Measurements from ENCODE around the gene MYO1D. TPM values are rescaled to one million over a fixed set of nuclear protein-coding genes. Genes with fewer than 3 reads are reported as not detected.
A peak's percentile ranks its signal among the peaks of the same experiment; 100 is the strongest.

MYO1D gene
- total and polyA plus RNA-seq, 2 donors (not counting 1 experiment from before 2014, with no cell fraction given): 5.4 to 26.7 TPM

DNA sequence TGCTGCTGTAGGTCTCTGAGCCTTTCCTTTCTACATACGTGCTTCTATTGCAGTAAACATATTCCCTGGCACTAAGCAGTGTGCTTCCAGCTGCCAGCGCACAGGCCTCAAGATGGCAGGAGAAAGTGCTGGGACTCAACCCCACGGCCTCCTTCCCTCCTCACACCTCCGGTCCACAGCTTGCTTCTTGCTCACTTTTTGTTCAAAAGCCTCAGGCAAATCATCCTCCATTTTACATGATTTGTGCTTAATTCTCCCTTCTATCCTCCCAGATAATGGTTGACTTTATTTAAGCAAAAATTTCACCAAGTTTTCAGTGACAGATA, 384.7 kb downstream of the MYO1D start:
- Histone ChIP-seq H3K4me1 (ENCODE audit: control insufficient read depth in 2 of 2, insufficient read depth in 2 of 2, low read length in 2 of 2) (peaks cover 81 to 88% of the 10 kb centered on the region in 2 donors), H3K27me3 (replicated peaks in 1 of 4; ENCODE audit: control extremely low read depth in 1 of 4, control insufficient read depth in 3 of 4, insufficient read depth in 4 of 4, low read length in 3 of 4) (no peaks in the 10 kb centered on the region), H3K9ac (ENCODE audit: low read length) (peak overlapping the region; percentile 22), H3K79me2 (ENCODE audit: control insufficient read depth, insufficient read depth, low read length) (peaks cover 52% of the 10 kb centered on the region), H3K4me2 (replicated peaks; ENCODE audit: low read depth, low read length, poor library complexity, severe bottlenecking) (peak overlapping the region; percentile 96), H3K4me3 (ENCODE audit: control extremely low read depth in 1 of 5, extremely low read depth in 1 of 5, insufficient read depth in 1 of 5, low read depth in 2 of 5, low read length in 4 of 5) (peak overlapping the region in 2 of 5 experiments; percentile 12 to 22), H3K9me3 (ENCODE audit: control extremely low read depth in 1 of 3, control insufficient read depth in 2 of 3, insufficient read depth in 1 of 3, low read length in 2 of 3) (peaks cover 0 to 5% (median 0%) of the 10 kb centered on the region in 3 donors), H3K36me3 (replicated peaks in 1 of 2; ENCODE audit: control extremely low read depth in 1 of 2, control insufficient read depth in 1 of 2, extremely low read depth in 1 of 2, insufficient read depth in 2 of 2, low read length in 1 of 2) (peaks cover 0 to 12% of the 10 kb centered on the region in 2 experiments), H2AFZ (ENCODE audit: insufficient read depth, low read depth, low read length, poor library complexity, severe bottlenecking) (peak overlapping the region; percentile 45), H3K27ac (ENCODE audit: low read length in 2 of 2) (peak overlapping the region; percentile 30 to 78), H4K20me1 (ENCODE audit: control insufficient read depth, insufficient read depth, low read length, poor library complexity, severe bottlenecking) (peaks cover 11% of the 10 kb centered on the region)
- POLR2A ChIA-PET: interaction anchor here (0.6 to 2.5 kb wide), 2 partner anchors 31 to 56 kb away, joined by 4 to 9 read pairs; no protein-coding TSS in a partner anchor
- intact Hi-C loops (cut with micrococcal nuclease): no loop called here
- peak; percentile 38 for DNase-seq
- Mint-ChIP-seq H3K27me3 (no peaks in the 10 kb centered on the region), H3K4me3 (peak overlapping the region; percentile 77), H3K4me1 (peaks cover 79% of the 10 kb centered on the region), H3K9me3 (ENCODE audit: insufficient read depth) (no peaks in the 10 kb centered on the region), H3K27ac (peak overlapping the region; percentile 90)
- no peak for ATAC-seq (ENCODE audit: low read depth)
- CTCF ChIA-PET: interaction anchor here (1.3 to 2.2 kb wide), 4 partner anchors 8 to 72 kb away, joined by 3 to 7 read pairs (median 6); no protein-coding TSS in a partner anchor
- no peak for TF ChIP-seq CTCF (IDR thresholded peaks at IDR 0.05)
- no peak for TF ChIP-seq EZH2 (IDR thresholded peaks at IDR 0.05; ENCODE audit: borderline replicate concordance, insufficient read depth, low read depth, low read length, poor library complexity, severe bottlenecking)
- 53% methylated on average over 4 of the region's 4 CpGs for WGBS (ENCODE audit: insufficient coverage)
